Panc1 (cell line): Measurements from ENCODE around the gene MAFG. TPM values are rescaled to one million over a fixed set of nuclear protein-coding genes. Genes with fewer than 3 reads are reported as not detected.
A peak's percentile ranks its signal among the peaks of the same experiment; 100 is the strongest.

Experiments used
- ATAC-seq: fragments of 200-7000 bp; cut with Tn5 transposase; 2 replicates; pipeline ENCODE4 v1.9.1; 2020; ENCODE audit warnings: mild to moderate bottlenecking, moderate library complexity
- BruUV-seq: library from RNA; stranded (reverse); fragments of 400-500 nt; replicated peaks from 2 replicates; lab custom pipeline; 2021; lab: Mats Ljungman, UMichigan
- CTCF ChIA-PET: fragments of 300-600 bp; sonication (Branson Sonifier 250); formaldehyde crosslinking; loops from one replicate; lab custom pipeline; 2022; ENCODE audit warnings: antibody characterized with exemption; lab: Charles Lee
- POLR2A ChIA-PET: fragments of 300-600 bp; sonication (Branson Sonifier 250); formaldehyde crosslinking; loops from one replicate; lab custom pipeline; 2022; ENCODE audit warnings: antibody characterized with exemption; lab: Charles Lee
- DNase-seq: peaks from one replicate; pipeline ENCODE4 v3.0.0-alpha.2; 2010; ENCODE audit warnings: low read depth, low spot score
- H3K27ac ChIP-seq: 2 replicates; pipeline ENCODE4 v1.5.1; 2011; ENCODE audit warnings: mild to moderate bottlenecking, low read length, inconsistent platforms
- H3K27me3 ChIP-seq: fragments of 200-500 bp; sonication (Bioruptor generic); 2 replicates; pipeline ENCODE4 v1.6.0; 2014; ENCODE audit warnings: low read length, inconsistent platforms; ENCODE audit not compliant: control insufficient read depth, insufficient read depth
- H3K36me3 ChIP-seq: fragments of 200-500 bp; sonication (Bioruptor generic); 2 replicates; pipeline ENCODE4 v1.5.1; 2014; ENCODE audit warnings: inconsistent platforms, mild to moderate bottlenecking, low read length, moderate library complexity; ENCODE audit not compliant: control insufficient read depth, insufficient read depth
- H3K4me1 ChIP-seq: 2 replicates; pipeline ENCODE4 v1.5.1; 2011; ENCODE audit warnings: inconsistent platforms, mild to moderate bottlenecking, low read length, moderate library complexity; ENCODE audit not compliant: control insufficient read depth, insufficient read depth
- H3K4me3 ChIP-seq, 2 experiments: 2 replicates each; pipeline ENCODE4 v1.5.1; 2011 to 2012; ENCODE audit warnings: low read depth in 2 of 2, low read length in 2 of 2, mild to moderate bottlenecking in 2 of 2, inconsistent platforms in 1 of 2, moderate library complexity in 1 of 2
- H3K9me3 ChIP-seq: fragments of 200-500 bp; sonication (Bioruptor generic); 2 replicates; pipeline ENCODE4 v1.5.1; 2014; ENCODE audit warnings: low read depth, mild to moderate bottlenecking, inconsistent platforms, low read length, moderate library complexity; ENCODE audit not compliant: control insufficient read depth, insufficient read depth
- POLR2AphosphoS5 ChIP-seq: IDR thresholded peaks from 2 replicates; pipeline ENCODE4 v1.6.1; 2012; ENCODE audit warnings: mild to moderate bottlenecking, low read depth, low read length, moderate library complexity
- SIN3A ChIP-seq: IDR thresholded peaks from 2 replicates; pipeline ENCODE4 v1.6.1; 2012; ENCODE audit warnings: low read depth, mild to moderate bottlenecking, low read length, moderate library complexity, borderline replicate concordance; ENCODE audit not compliant: insufficient read depth
- in situ Hi-C: cut with HindIII; loops from 2 replicates; pipeline ENCODE4 v1.10.0; 2016; ENCODE audit warnings: low sequenced_read_pairs, low pct_unique_long_range_greater_than_20kb
- intact Hi-C: fragments of 100-400 bp; cut with micrococcal nuclease; formaldehyde crosslinking; loops from one replicate; pipeline ENCODE4 v1.10.0; 2022; ENCODE audit not compliant: unreplicated experiment
- total RNA-seq: library from RNA; stranded (reverse); gene quantifications from one replicate; pipeline ENCODE4 v1.2.1, GENCODE V29; 2021; ENCODE audit not compliant: unreplicated experiment
- TF ChIP-seq, protein P1 (sequence below): fragments of 450-650 bp; IDR thresholded peaks from 2 replicates; pipeline ENCODE4 v1.5.1; 2017; ENCODE audit warnings: mild to moderate bottlenecking
- TF ChIP-seq, protein P2 (sequence below), 2 experiments: IDR thresholded peaks; 2 replicates each; pipeline ENCODE4 v1.6.1; 2011 to 2012; ENCODE audit warnings: low read depth in 2 of 2, control low read depth in 1 of 2, low read length in 1 of 2, mild to moderate bottlenecking in 1 of 2, moderate library complexity in 1 of 2; ENCODE audit not compliant: insufficient read depth in 1 of 2

MAFG gene
- total RNA-seq, 1 experiment from 2014 or later: 57.0 TPM

DNA sequence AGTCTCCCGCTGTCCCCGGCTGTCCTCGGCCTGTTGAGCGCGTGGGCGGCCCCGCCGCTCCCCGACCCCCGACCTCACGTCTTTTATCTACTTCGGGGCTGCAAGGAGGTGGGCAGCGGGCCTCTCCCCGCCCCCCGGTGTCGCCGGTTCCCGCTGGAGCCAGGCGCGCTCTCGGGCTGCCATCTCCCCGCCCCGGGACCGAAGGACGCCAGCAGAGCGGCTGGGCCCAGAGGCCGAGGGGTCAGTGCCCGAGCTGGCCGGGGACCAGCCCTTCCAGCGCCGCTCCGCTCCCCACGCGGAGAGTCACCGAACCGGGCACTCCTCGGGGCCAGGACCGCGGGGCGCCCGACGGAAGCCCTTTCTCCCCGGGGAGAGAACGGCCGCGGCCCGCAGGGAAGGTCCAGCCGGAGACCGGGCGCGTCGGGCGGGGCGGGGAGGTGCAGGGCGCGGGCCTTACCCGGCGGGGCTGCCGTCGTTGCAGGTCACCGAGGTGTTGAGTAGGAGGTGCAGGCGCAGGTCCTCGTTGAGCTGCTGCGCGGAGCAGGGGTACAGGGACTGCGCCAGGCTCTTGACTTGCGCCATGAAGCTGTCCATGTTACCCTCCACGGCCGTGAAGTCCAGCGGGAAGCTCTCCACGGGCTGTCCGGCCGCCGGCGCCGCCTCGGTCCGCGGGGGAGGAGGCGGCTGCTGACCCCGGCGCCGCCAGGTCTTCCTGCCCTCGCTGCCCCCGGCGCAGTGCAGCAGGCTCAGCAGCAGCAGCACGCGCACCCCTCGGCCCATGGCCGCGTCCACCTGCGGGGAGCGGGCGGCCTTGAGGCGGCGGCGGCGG is 32.8 kb upstream of the MAFG start:
- H3K27me3 ChIP-seq: no peaks in the 10 kb centered on the region; the same call in 1 of the 2 replicates
- H3K4me3 ChIP-seq: peak overlapping the region; percentile 48 to 51
- BruUV-seq: no TSS peak
- ATAC-seq: peak; percentile 49
- H3K9me3 ChIP-seq: no peaks in the 10 kb centered on the region
- peaks cover 6% of the 10 kb centered on the region for H3K4me1 ChIP-seq
- TF ChIP-seq, protein P1, sequence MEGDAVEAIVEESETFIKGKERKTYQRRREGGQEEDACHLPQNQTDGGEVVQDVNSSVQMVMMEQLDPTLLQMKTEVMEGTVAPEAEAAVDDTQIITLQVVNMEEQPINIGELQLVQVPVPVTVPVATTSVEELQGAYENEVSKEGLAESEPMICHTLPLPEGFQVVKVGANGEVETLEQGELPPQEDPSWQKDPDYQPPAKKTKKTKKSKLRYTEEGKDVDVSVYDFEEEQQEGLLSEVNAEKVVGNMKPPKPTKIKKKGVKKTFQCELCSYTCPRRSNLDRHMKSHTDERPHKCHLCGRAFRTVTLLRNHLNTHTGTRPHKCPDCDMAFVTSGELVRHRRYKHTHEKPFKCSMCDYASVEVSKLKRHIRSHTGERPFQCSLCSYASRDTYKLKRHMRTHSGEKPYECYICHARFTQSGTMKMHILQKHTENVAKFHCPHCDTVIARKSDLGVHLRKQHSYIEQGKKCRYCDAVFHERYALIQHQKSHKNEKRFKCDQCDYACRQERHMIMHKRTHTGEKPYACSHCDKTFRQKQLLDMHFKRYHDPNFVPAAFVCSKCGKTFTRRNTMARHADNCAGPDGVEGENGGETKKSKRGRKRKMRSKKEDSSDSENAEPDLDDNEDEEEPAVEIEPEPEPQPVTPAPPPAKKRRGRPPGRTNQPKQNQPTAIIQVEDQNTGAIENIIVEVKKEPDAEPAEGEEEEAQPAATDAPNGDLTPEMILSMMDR: no peak
- TF ChIP-seq SIN3A: peak; percentile 4; the same call in 1 of the 2 replicates
- no peak for TF ChIP-seq POLR2AphosphoS5
- no peak for DNase-seq
- CTCF ChIA-PET: interaction anchor here (0.9 to 4.4 kb wide), 4 partner anchors 36 to 77 kb away, joined by 3 to 37 read pairs (median 4); partner anchors contain the start of genes CENPX, DCXR and LRRC45
- POLR2A ChIA-PET: interaction anchor here (0.7 kb wide), 1 partner anchor 247 kb away, joined by 5 read pairs; no protein-coding TSS in a partner anchor
- peaks cover 5% of the 10 kb centered on the region; the same call in 1 of the 2 replicates for H3K36me3 ChIP-seq
- in situ Hi-C loops (no loop called here), intact Hi-C loops (no loop called here)
- H3K27ac ChIP-seq: peak overlapping the region; percentile 54; the same call in 1 of the 2 replicates

DNA sequence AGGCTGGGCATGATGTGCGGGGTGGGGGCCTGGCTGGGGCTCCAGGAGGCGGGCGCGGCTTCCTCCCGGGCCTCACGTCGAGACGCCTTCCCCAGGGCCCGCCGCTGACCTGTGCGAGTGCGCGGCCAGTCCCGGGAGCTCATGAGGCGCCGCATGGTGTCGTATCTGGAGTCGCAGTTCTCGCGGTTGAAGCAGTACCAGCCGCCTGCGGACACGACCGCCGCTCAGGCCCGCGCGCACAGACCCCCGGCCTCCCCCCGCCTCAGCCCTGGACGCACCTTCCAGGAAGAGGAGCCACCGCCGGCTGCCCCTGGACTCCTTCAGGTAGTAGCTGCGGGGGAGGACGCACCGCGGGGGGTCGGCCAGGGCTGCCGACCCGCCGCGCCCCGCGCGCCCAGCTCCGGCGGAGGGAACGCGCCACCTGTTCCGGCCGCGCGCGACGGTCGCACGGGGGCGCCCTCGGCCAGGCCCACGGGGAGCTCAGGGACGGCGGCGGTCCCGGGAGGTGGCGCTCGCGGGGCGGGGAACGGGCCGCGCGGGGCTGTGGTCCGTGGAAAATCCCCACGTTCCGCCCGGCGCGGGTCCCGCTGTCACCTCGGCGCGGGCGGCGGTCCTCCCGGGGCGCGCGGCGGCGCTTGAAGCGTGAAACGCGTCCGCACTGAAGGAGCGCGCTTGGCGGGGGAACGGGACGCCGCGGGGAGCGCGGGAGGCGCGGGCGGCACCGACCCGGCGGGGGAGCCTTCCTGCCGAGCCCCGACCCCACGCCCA is 32.0 kb upstream of the MAFG start:
- peak overlapping the region; percentile 48 to 51 for H3K4me3 ChIP-seq
- H3K4me1 ChIP-seq: peaks cover 6% of the 10 kb centered on the region
- in situ Hi-C loops (no loop called here), intact Hi-C loops (no loop called here)
- BruUV-seq: no TSS peak
- ATAC-seq: peak; percentile 87
- DNase-seq: no peak
- TF ChIP-seq, protein P1: peak; percentile 100
- peak; percentile 26; the same call in 1 of the 2 replicates for TF ChIP-seq SIN3A
- TF ChIP-seq, protein P2, sequence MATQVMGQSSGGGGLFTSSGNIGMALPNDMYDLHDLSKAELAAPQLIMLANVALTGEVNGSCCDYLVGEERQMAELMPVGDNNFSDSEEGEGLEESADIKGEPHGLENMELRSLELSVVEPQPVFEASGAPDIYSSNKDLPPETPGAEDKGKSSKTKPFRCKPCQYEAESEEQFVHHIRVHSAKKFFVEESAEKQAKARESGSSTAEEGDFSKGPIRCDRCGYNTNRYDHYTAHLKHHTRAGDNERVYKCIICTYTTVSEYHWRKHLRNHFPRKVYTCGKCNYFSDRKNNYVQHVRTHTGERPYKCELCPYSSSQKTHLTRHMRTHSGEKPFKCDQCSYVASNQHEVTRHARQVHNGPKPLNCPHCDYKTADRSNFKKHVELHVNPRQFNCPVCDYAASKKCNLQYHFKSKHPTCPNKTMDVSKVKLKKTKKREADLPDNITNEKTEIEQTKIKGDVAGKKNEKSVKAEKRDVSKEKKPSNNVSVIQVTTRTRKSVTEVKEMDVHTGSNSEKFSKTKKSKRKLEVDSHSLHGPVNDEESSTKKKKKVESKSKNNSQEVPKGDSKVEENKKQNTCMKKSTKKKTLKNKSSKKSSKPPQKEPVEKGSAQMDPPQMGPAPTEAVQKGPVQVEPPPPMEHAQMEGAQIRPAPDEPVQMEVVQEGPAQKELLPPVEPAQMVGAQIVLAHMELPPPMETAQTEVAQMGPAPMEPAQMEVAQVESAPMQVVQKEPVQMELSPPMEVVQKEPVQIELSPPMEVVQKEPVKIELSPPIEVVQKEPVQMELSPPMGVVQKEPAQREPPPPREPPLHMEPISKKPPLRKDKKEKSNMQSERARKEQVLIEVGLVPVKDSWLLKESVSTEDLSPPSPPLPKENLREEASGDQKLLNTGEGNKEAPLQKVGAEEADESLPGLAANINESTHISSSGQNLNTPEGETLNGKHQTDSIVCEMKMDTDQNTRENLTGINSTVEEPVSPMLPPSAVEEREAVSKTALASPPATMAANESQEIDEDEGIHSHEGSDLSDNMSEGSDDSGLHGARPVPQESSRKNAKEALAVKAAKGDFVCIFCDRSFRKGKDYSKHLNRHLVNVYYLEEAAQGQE (IDR thresholded peaks at IDR 0.05; ENCODE audit: insufficient read depth in 1 of 2, low read depth in 2 of 2, low read length in 1 of 2): no peak
- H3K9me3 ChIP-seq: no peaks in the 10 kb centered on the region
- H3K36me3 ChIP-seq: peaks cover 5% of the 10 kb centered on the region; the same call in 1 of the 2 replicates
- ChIA-PET CTCF (interaction anchor here (0.6 to 4.4 kb wide), 7 partner anchors 12 to 79 kb away, joined by 3 to 37 read pairs (median 4); partner anchors contain the start of genes CENPX, DCXR and LRRC45), POLR2A (interaction anchor here (0.7 kb wide), 1 partner anchor 246 kb away, joined by 5 read pairs; no protein-coding TSS in a partner anchor)
- H3K27me3 ChIP-seq: no peaks in the 10 kb centered on the region; the same call in 1 of the 2 replicates
- H3K27ac ChIP-seq: peak overlapping the region; percentile 54; the same call in 1 of the 2 replicates
